HG03103 (cell line): Measurements from ENCODE around the gene KCNA1.

Experiments
- ATAC-seq: cut with Tn5 transposase; IDR thresholded peaks from one replicate; pipeline ENCODE4 v1.9.1; 2021; ENCODE audit warnings: low read depth; ENCODE audit not compliant: unreplicated experiment

The KCNA1 gene

GRCh38 chr12:4958697-4959375 lies 49.1 kb downstream of the KCNA1 start:
- ATAC-seq, result no peak

- ATAC-seq, result no peak
Observed at GRCh38 chr12:4959381-4959780, 49.7 kb downstream of the KCNA1 start.

- ATAC-seq, result no peak
Observed at GRCh38 chr12:4960030-4960429, 50.3 kb downstream of the KCNA1 start.

DNA sequence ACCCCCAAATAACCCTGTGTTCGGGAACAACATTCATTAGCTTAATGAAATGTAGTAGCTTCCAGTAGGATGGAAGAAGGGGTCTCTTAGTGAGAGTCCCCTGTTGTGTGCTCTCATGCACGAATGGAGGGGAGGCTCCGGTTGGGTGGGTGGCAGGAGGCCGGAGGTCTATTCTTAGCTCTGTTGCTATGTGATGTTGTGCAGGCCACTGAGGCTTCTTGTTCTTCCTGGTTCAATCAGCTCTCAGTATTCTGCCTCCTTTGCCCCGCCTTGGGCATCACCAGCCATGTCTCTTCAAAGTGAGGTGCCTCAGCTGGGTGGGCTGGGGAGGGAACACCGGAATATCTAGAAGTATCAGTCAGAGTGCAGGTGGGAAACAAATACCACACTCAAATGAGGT lies 50.8 kb downstream of the KCNA1 start:
- ATAC-seq, result no peak

DNA sequence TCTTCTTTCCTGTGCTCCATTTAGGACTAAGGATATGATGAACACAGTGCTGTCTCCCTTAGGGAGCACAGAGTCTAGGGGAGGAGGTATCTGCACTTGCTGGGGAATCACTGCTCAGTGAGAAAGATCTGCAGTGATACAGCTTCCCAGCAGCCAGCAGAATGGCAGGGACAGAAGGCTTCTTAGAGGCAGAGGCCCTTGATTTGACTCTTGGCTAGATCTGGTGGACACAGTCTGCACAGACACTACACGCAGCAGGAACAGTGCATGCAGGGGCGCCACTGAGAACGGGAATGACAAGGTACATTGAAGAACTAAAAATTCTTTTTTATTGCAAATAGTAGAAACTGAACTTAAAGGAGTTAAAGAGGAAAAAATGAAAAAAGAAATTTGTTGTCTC lies 51.6 kb downstream of the KCNA1 start:
- no peak for ATAC-seq

- ATAC-seq, result no peak
Observed at GRCh38 chr12:4962539-4963486, 53.1 kb downstream of the KCNA1 start.
